GM12865 (cell line): ENCODE measurements around the gene RASA3.

ENCODE experiments used
- DNase-seq: peaks from one replicate; pipeline ENCODE4 v3.0.0; 2010; ENCODE audit warnings: low read depth
- H3K4me3 ChIP-seq: 2 replicates; pipeline ENCODE4 v1.5.1; 2011; ENCODE audit warnings: mild to moderate bottlenecking, low read depth, low read length, control low read depth
- TF ChIP-seq, protein P1 (sequence below): IDR thresholded peaks from 2 replicates; pipeline ENCODE4 v1.5.1; 2011; ENCODE audit warnings: low read length, control low read depth, low read depth, inconsistent platforms; ENCODE audit not compliant: insufficient read depth; ENCODE audit errors: missing control alignments

RASA3 gene

DNA sequence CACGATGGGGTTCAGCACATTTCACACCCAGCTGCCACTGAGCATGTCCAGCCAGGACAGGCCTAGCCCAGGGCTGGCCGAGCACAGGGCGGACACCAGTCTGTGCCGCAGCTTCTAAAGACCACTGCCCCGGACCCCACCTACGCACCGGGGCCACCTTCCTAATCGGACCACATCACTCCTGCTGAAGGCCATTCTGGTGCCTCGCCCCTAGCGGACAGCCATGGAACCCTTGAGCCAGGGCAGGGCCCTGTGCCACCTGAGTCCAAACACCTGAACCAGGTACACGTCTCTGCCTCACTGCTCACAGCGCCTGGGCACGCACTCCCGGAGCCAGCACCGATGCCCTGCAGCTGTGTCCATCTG is 150.1 kb downstream of the RASA3 start:
- TF ChIP-seq, protein P1, sequence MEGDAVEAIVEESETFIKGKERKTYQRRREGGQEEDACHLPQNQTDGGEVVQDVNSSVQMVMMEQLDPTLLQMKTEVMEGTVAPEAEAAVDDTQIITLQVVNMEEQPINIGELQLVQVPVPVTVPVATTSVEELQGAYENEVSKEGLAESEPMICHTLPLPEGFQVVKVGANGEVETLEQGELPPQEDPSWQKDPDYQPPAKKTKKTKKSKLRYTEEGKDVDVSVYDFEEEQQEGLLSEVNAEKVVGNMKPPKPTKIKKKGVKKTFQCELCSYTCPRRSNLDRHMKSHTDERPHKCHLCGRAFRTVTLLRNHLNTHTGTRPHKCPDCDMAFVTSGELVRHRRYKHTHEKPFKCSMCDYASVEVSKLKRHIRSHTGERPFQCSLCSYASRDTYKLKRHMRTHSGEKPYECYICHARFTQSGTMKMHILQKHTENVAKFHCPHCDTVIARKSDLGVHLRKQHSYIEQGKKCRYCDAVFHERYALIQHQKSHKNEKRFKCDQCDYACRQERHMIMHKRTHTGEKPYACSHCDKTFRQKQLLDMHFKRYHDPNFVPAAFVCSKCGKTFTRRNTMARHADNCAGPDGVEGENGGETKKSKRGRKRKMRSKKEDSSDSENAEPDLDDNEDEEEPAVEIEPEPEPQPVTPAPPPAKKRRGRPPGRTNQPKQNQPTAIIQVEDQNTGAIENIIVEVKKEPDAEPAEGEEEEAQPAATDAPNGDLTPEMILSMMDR: no peak
- no peak overlapping the region for H3K4me3 ChIP-seq
- DNase-seq: no peak

DNA sequence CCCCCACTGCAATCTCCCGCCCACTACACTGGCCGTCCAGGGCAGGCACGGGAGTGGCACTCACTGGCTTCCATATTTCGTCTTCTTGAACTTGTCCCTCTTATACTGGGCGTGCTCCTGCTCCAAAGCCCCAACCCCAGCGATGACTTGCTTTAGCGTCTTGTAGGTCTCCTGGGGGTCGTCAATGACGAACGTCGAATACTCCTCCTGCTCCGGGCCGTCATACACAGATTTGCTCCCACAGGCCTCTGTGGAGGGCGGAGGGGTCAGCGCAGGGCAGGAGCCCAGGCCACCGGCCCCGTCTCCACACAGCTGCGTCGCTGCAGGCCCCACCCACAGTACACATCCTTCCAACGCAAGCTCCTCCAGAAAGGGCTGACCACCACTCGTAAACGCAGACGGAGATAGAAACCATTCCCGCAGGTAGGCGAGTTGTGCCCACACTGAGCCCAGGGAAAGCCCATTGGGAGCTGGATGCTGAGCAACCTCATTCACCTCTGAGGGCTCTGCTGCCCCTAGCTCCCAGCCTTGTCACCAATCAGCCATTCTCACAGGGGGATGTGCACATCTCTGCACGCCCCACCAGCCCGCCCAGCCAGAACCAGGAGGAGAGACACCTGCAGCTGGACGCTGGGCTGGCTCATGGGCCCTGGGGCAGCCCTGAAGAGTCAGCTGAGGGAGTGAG is 150.7 kb downstream of the RASA3 start:
- TF ChIP-seq, protein P1: no peak
- no peak for DNase-seq

DNA sequence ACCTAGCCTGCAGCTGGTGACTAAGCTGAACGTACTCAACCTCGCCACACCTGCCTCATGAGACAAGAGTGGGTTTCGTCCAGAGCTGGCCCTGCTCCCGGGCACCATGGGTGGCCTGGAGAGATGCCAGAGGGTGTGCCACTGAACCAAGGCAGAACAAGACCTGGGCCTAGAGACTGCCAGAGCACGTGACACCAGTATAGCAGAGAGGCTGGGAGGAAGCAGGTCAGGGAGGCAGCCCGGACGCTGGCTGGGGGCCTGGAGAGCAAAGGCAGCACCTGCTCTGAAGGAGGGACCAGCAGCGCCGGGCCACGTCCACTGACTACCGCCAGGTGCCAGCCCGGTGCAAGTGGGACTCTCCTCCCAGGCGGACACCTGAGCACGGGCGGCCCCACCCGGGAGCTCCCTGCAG is 151.2 kb downstream of the RASA3 start:
- no peak for DNase-seq
- TF ChIP-seq, protein P1: no peak
- no peak overlapping the region for H3K4me3 ChIP-seq

More for the DNA sequence above, 150.7 kb downstream of the RASA3 start:
- no peak overlapping the region for H3K4me3 ChIP-seq

DNA sequence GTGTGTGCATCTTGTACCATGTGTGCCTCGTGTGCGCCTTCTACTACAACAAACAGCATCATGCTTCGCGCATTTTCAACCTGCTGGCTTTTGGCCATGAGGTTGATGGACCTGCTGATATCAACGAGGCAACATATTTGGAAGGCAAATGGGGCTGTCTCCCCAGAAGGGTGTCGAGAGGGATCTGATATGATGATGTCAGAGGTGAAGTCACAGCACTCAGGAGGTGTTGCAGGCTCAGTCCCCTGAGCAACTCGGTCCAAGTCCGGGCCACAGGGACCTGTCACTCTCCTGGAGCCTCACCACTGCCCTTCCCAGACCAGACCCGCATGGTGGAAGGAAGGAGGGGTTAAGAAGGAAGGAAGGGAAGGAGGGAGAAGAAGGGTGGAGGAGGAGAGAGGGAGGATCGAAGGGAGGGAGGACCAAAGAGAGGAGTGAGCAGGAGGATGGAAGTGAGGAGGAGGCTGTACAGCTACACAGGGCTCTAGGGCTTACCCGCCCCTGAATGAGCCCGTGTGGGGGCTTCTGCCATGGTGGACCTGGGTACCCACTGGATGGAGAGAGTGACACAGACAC is 151.8 kb downstream of the RASA3 start:
- no peak overlapping the region for H3K4me3 ChIP-seq
- DNase-seq: no peak

DNA sequence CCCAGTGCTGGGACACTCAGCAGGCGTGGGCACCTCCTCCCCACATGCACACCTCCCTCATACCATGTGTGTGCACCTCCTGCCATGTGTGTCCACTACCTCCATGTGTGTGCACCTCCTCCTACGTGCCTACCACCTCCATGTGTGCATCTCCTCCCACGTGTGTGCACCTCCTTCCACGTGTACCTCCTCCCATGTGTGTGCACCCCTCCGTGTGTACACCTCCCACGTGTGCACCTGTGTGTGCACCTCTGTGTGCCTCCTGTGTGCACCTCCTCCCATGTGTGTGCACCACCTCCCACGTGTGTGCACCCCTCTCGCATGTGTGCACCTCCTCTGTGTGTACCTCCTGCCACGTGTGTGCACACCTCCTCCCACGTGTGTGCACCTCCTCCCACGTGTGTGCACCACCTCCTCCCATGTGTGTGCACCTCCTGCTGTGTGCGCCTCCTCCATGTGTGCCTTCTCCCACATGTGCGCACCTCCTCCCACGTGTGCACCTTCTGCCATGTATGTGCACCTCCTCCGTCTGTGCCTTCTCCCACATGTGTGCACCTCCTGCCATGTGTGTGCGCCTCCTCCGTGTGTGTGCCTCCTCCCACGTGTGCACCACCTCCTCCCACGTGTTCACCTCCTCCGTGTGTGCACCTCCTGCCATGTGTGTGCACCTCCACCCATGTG is 152.5 kb downstream of the RASA3 start:
- no peak overlapping the region for H3K4me3 ChIP-seq
- no peak for DNase-seq
- TF ChIP-seq, protein P1: no peak

More for the DNA sequence above, 151.8 kb downstream of the RASA3 start:
- TF ChIP-seq, protein P1: no peak

DNA sequence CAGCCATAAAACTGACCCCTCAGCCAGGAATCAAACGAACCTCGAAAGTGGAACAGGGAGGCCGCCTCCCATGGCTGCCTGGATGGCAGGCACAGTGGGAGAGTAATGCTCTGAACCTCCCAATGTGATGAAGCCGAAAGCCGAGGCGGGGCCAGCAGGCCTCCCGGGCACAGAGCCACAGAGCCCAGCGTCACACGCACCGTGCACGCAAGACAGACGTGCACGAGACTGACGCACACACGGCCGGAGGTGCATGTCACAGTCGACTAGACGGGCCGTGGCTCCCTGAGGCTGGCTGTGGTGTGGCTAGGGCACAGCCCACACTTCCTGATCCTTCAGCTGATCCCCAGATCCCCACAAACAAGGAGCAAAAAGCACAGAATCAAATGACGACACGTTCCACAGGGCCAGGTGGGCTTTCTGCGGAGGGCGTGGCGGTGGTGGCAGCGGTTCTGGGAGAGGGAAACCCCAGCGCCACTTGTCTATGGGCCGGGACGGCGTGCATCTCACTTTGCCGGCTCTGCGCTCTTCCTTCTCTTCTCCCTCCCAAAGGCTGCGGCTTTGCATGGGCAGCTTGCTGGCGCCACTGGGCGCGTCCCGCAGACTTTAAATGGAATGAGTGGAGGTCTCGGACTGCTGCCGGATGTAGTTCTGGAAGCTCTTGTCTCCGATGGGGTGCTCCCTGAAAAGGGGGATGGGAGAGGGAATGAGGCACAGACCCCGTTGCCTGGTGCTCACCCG is 153.5 kb downstream of the RASA3 start:
- no peak for DNase-seq
- TF ChIP-seq, protein P1: no peak
- no peak overlapping the region for H3K4me3 ChIP-seq
